Activated CD4-positive, alpha-beta T cell treated with anti-CD3 and anti-CD28 coated beads for 36 hours (primary cell): Measurements from ENCODE around the gene EFNA1. TPM values are rescaled to one million over a fixed set of nuclear protein-coding genes. Genes with fewer than 3 reads are reported as not detected.

Experiments
- ATAC-seq: fragments of 200-7000 bp; cut with Tn5 transposase; one replicate; pipeline ENCODE4 v1.10.0; 2021; ENCODE audit warnings: mild to moderate bottlenecking, moderate library complexity
- CTCF ChIA-PET: fragments of 350-600 bp; sonication (Branson Sonifier 250); formaldehyde crosslinking; loops from one replicate; lab custom pipeline; 2021; ENCODE audit warnings: antibody characterized with exemption; lab: Charles Lee
- POLR2A ChIA-PET: fragments of 350-600 bp; sonication (Branson Sonifier 250); formaldehyde crosslinking; loops from one replicate; lab custom pipeline; 2021; ENCODE audit warnings: antibody characterized with exemption, inconsistent platforms; lab: Charles Lee
- DNase-seq: peaks from one replicate; pipeline ENCODE4 v3.0.0-alpha.2; 2020
- H3K27ac Mint-ChIP-seq: one replicate; pipeline ENCODE4 v1.8.0; 2021; ENCODE audit warnings: mixed read lengths
- H3K27me3 Mint-ChIP-seq: one replicate; pipeline ENCODE4 v1.8.0; 2021; ENCODE audit warnings: mixed read lengths
- H3K36me3 Mint-ChIP-seq: one replicate; pipeline ENCODE4 v1.8.0; 2021; ENCODE audit warnings: low read depth, mixed read lengths
- H3K4me1 Mint-ChIP-seq: one replicate; pipeline ENCODE4 v1.8.0; 2021; ENCODE audit warnings: mixed read lengths
- H3K4me3 Mint-ChIP-seq: one replicate; pipeline ENCODE4 v1.8.0; 2021; ENCODE audit warnings: mild to moderate bottlenecking, moderate library complexity, mixed read lengths
- H3K9me3 Mint-ChIP-seq: one replicate; pipeline ENCODE4 v1.8.0; 2021; ENCODE audit warnings: low read depth, mixed read lengths
- intact Hi-C, 2 experiments: fragments of 100-400 bp; cut with DNase I in 1 of 2; cut with micrococcal nuclease in 1 of 2; formaldehyde crosslinking; loops; one replicate each; pipeline versions ENCODE4 v1.14.2 to v1.15.1; 2022 to 2024; cut with DNase I, micrococcal nuclease
- total RNA-seq, 2 experiments: library from RNA; stranded (reverse); gene quantifications; one replicate each; pipeline ENCODE4 v1.2.3, GENCODE V29; 2021

EFNA1 gene
- total RNA-seq, 2 experiments from 2014 or later, result 0.82 to 1.1 TPM

DNA sequence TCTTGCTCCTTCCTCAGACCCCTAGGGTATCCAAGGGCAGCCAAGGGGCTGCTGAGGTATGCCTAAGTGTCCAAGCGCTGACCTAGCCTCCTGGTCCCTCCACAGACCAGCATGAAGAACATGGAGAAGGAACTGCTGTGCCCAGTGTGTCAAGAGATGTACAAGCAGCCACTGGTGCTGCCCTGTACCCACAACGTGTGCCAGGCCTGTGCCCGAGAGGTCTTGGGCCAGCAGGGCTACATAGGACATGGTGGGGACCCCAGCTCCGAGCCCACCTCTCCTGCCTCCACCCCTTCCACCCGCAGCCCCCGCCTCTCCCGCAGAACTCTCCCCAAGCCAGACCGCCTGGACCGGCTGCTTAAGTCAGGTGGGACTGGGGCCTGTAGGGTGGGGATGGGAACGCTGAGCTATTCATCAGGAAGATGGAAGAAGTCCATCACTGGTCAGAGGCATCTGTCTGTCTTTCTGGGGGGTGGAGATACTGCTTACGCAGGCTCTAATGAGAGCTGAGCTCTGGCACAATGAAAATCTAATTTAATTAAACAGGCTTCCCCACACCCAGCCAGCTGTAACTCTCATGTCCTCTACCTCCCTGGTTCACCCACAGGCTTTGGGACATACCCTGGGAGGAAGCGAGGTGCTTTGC is 47.7 kb downstream of the EFNA1 start:
- peaks cover 49% of the 10 kb centered on the region for H3K4me1 Mint-ChIP-seq
- ChIA-PET POLR2A (interaction anchor here (0.6 to 1.7 kb wide), 5 partner anchors 18 to 324 kb away, joined by 3 to 6 read pairs (median 3); partner anchors contain the start of genes DPM3 and ENTREP3), CTCF (interaction anchor here (0.6 to 6.6 kb wide), 16 partner anchors 11 to 756 kb away, joined by 3 to 75 read pairs (median 4); partner anchors contain the start of genes EFNA3 and SLC50A1)
- no peak for DNase-seq
- intact Hi-C loops, result no loop called here
- H3K27me3 Mint-ChIP-seq, result no peaks in the 10 kb centered on the region
- no peaks in the 10 kb centered on the region for H3K9me3 Mint-ChIP-seq
- H3K36me3 Mint-ChIP-seq, result peaks cover 33% of the 10 kb centered on the region
- no peak for ATAC-seq
- peak overlapping the region; percentile 98 for H3K4me3 Mint-ChIP-seq
- H3K27ac Mint-ChIP-seq, result no peak overlapping the region

DNA sequence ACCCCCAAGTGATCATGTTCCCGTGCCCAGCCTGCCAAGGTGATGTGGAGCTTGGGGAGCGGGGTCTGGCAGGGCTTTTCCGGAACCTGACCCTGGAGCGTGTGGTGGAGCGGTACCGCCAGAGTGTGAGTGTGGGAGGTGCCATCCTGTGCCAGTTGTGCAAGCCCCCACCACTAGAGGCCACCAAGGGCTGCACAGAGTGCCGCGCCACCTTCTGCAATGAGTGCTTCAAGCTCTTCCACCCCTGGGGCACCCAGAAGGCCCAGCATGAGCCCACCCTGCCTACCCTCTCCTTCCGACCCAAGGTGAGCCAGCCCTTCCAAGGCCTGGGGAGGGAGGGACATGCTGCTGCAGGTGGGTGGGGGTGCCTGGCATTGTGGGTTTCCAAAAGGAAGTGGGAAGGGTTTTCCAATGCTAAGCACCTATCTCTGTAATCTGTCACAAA is 48.3 kb downstream of the EFNA1 start:
- peaks cover 32% of the 10 kb centered on the region for H3K36me3 Mint-ChIP-seq
- CTCF ChIA-PET, result interaction anchor here (0.6 to 6.6 kb wide), 12 partner anchors 13 to 165 kb away, joined by 3 to 75 read pairs (median 5); partner anchors contain the start of gene SLC50A1

DNA sequence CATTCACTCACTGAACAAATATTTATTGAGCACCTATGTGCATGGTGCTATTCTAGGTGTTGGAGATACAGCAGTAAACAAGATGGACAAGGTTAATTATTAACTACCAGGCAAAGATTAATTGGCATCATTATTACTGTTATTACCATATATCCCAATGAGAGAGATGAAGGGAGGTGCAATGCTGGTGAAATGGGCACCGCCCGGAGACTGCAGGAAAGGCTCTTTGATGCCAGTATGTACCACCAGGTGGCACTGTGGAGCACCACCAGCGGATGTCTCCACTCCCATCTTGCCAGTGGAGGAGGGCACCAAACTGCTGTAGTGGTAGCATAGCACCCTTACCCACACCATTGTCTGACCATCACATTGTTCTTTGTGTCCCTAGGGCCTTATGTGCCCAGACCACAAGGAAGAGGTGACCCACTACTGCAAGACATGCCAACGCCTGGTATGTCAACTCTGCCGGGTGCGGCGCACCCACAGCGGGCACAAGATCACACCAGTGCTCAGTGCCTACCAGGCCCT is 48.9 kb downstream of the EFNA1 start:
- ChIA-PET POLR2A (interaction anchor here (1.0 kb wide), 1 partner anchor 18 kb away, joined by 3 read pairs; no protein-coding TSS in a partner anchor), CTCF (interaction anchor here (0.6 to 6.6 kb wide), 8 partner anchors 9 to 210 kb away, joined by 3 to 75 read pairs (median 14); partner anchors contain the start of gene SLC50A1)
- ATAC-seq (peak; percentile 48), DNase-seq (peak; percentile 92)
- intact Hi-C loops, result loop anchor here (1.0 to 2.0 kb wide), 3 partner anchors 16 to 50 kb away; no protein-coding TSS in a partner anchor
- Mint-ChIP-seq H3K36me3 (peaks cover 32% of the 10 kb centered on the region), H3K27me3 (no peaks in the 10 kb centered on the region), H3K9me3 (no peaks in the 10 kb centered on the region), H3K4me3 (peak overlapping the region; percentile 98), H3K4me1 (peaks cover 45% of the 10 kb centered on the region), H3K27ac (peak overlapping the region; percentile 5)

More for the DNA sequence above, 48.3 kb downstream of the EFNA1 start:
- Mint-ChIP-seq H3K27ac (no peak overlapping the region), H3K4me3 (peak overlapping the region; percentile 98), H3K9me3 (no peaks in the 10 kb centered on the region), H3K27me3 (no peaks in the 10 kb centered on the region), H3K4me1 (peaks cover 48% of the 10 kb centered on the region)
- ATAC-seq (no peak), DNase-seq (peak; percentile 65)
- intact Hi-C loops, result loop anchor here (1.0 to 2.0 kb wide), 3 partner anchors 17 to 50 kb away; no protein-coding TSS in a partner anchor
- POLR2A ChIA-PET, result interaction anchor here (0.6 to 1.7 kb wide), 3 partner anchors 18 to 79 kb away, joined by 3 to 6 read pairs (median 3); partner anchors contain the start of gene ENTREP3

DNA sequence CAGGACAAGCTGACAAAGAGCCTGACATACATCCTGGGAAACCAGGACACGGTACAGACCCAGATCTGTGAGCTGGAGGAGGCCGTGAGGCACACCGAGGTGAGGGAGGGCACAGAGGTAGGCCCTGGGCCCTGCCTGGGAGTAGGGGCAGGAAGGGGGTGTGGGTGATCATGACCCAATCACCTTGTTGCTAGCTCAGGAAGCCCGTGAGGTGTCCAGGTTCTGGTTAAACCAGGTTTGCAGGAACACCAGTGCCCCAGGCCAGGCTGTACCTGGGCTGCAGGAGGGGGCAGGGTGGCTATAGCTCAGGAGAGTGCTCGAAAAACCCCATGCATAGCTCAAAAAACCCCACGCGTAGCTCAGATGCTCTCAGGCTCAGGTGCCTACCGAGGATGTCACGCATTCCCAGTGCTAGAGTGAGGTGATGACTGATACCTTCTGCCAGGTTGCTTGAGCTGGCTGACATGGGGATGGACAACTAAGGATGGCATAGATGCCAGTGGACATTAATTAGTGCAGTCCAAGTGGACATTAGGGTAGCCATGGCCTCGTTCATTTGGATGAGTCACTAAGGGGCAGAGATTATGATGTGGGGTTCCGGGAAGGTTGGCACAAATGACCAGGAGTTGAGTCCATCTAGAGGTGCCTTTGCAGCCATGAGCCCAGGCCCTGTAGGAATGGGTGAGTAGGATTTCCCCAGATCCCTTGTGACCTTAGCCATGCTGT is 49.7 kb downstream of the EFNA1 start:
- ATAC-seq, result no peak
- H3K27ac Mint-ChIP-seq, result no peak overlapping the region
- H3K27me3 Mint-ChIP-seq, result no peaks in the 10 kb centered on the region

DNA sequence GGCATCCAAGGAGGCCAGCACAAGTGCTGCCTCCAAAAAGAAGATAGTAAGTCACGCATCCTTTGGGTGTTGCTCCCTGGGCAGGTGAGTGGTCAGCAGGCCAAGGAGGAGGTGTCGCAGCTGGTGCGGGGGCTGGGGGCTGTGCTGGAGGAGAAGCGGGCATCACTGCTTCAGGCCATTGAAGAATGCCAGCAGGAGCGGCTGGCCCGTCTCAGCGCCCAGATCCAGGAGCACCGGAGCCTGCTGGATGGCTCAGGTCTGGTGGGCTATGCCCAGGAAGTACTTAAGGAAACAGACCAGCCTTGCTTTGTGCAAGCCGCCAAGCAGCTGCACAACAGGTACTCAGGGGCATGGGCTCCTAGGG is 50.2 kb downstream of the EFNA1 start:
- no peaks in the 10 kb centered on the region for H3K27me3 Mint-ChIP-seq
- peaks cover 37% of the 10 kb centered on the region for H3K4me1 Mint-ChIP-seq
- intact Hi-C loops, result loop anchor here in 1 of 2 experiments (2.0 kb wide), 1 partner anchor 15 kb away; no protein-coding TSS in a partner anchor
- ATAC-seq (no peak), DNase-seq (peak; percentile 3)
- POLR2A ChIA-PET, result interaction anchor here (1.2 kb wide), 1 partner anchor 17 kb away, joined by 3 read pairs; no protein-coding TSS in a partner anchor
- peaks cover 23% of the 10 kb centered on the region for H3K36me3 Mint-ChIP-seq
- H3K4me3 Mint-ChIP-seq, result no peak overlapping the region
- no peaks in the 10 kb centered on the region for H3K9me3 Mint-ChIP-seq
- H3K27ac Mint-ChIP-seq, result no peak overlapping the region
- CTCF ChIA-PET, result interaction anchor here (0.6 to 1.6 kb wide), 7 partner anchors 11 to 143 kb away, joined by 3 to 20 read pairs (median 4); partner anchors contain the start of gene RUSC1

More for the DNA sequence above, 49.7 kb downstream of the EFNA1 start:
- intact Hi-C loops, result loop anchor here in 1 of 2 experiments (2.0 kb wide), 1 partner anchor 15 kb away; no protein-coding TSS in a partner anchor
- ChIA-PET CTCF (interaction anchor here (0.7 to 6.6 kb wide), 7 partner anchors 10 to 210 kb away, joined by 3 to 72 read pairs (median 8); partner anchors contain the start of gene RUSC1), POLR2A (interaction anchor here (1.2 kb wide), 1 partner anchor 17 kb away, joined by 3 read pairs; no protein-coding TSS in a partner anchor)
- H3K36me3 Mint-ChIP-seq, result peaks cover 26% of the 10 kb centered on the region
- no peak overlapping the region for H3K4me3 Mint-ChIP-seq
- peak; percentile 2 for DNase-seq
- peaks cover 39% of the 10 kb centered on the region for H3K4me1 Mint-ChIP-seq
- H3K9me3 Mint-ChIP-seq, result no peaks in the 10 kb centered on the region

DNA sequence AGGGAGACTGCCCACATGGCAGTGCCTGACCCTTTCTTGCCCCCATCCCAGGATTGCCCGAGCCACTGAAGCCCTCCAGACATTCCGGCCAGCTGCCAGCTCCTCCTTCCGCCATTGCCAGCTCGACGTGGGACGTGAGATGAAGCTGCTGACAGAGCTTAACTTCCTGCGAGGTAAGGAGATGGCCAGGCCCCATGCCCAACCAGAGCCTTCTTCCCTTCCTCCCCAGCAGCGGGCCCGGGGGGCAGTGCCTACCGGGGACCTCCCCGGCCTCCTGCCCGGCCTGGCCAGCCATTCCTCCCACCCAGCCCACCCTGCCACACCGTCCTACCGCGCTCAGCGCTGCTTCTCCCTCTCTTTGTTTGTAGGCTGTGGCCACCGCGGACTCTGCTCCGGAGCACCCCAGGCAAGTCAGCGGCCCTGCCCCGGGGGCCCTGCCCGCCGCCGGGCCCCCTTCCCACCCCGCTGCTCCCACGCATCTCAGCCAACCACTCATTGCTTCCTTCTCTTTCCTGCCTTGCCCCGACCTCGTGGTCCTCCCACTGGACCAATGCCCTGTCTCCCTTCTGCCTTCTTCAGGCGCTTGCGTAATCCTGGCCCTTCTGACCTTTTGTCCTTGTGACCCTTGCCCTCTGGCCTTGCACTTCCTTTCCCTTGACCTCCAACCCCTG is 50.9 kb downstream of the EFNA1 start:
- peaks cover 21% of the 10 kb centered on the region for H3K36me3 Mint-ChIP-seq
- ChIA-PET POLR2A (no interaction called here), CTCF (interaction anchor here (0.6 to 2.0 kb wide), 7 partner anchors 11 to 142 kb away, joined by 3 to 20 read pairs (median 4); partner anchors contain the start of gene RUSC1)
- no peaks in the 10 kb centered on the region for H3K27me3 Mint-ChIP-seq
- intact Hi-C loops, result no loop called here
- H3K27ac Mint-ChIP-seq, result no peak overlapping the region
- no peaks in the 10 kb centered on the region for H3K9me3 Mint-ChIP-seq
- no peak overlapping the region for H3K4me3 Mint-ChIP-seq
- H3K4me1 Mint-ChIP-seq, result peaks cover 31% of the 10 kb centered on the region
- DNase-seq (peak; percentile 5), ATAC-seq (no peak)

DNA sequence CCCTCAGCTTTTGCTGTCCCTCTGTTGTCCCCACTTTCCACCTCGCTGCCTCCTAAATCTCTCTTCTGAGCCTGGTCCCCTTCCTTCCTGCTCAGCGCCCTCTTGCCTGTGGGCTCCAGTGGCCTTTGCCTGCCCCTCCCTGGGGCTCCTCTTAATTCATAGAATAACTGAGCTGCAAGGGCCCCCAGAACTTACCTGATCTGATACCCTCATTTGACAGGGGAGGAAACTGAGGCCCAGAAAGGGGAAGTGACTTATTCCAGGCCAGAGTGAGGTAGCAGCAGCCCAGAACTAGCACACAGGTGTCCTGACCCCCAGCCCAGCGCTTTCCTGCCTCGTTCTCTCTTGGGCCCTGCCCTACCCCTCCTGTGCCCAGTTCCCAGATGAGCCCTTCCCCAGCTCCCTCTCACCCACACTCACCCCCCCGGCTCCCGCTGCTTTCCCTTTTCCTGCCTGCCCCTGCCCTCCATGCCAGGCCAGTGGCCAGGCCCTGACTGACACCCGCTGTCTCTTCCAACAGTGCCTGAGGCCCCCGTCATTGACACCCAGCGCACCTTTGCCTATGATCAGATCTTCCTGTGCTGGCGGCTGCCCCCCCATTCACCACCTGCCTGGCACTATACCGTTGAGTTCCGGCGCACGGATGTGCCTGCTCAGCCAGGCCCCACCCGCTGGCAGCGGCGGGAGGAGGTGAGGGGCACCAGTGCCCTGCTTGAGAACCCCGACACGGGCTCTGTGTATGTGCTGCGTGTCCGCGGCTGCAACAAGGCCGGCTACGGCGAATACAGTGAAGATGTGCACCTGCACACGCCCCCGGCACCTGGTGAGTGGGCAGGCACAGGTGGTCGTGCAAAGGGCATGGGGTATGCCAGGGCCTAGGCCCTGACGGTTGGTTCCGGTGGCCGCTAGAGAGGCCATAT is 51.7 kb downstream of the EFNA1 start:
- no peak overlapping the region for H3K4me3 Mint-ChIP-seq
- no peaks in the 10 kb centered on the region for H3K9me3 Mint-ChIP-seq
- CTCF ChIA-PET, result interaction anchor here (0.8 to 2.0 kb wide), 3 partner anchors 13 to 71 kb away, joined by 3 to 7 read pairs (median 4); no protein-coding TSS in a partner anchor
- H3K27ac Mint-ChIP-seq, result no peak overlapping the region
- intact Hi-C loops, result no loop called here
- peaks cover 25% of the 10 kb centered on the region for H3K4me1 Mint-ChIP-seq
- POLR2A ChIA-PET, result no interaction called here
- ATAC-seq (no peak), DNase-seq (peak; percentile 4)
- peaks cover 21% of the 10 kb centered on the region for H3K36me3 Mint-ChIP-seq
- no peaks in the 10 kb centered on the region for H3K27me3 Mint-ChIP-seq

DNA sequence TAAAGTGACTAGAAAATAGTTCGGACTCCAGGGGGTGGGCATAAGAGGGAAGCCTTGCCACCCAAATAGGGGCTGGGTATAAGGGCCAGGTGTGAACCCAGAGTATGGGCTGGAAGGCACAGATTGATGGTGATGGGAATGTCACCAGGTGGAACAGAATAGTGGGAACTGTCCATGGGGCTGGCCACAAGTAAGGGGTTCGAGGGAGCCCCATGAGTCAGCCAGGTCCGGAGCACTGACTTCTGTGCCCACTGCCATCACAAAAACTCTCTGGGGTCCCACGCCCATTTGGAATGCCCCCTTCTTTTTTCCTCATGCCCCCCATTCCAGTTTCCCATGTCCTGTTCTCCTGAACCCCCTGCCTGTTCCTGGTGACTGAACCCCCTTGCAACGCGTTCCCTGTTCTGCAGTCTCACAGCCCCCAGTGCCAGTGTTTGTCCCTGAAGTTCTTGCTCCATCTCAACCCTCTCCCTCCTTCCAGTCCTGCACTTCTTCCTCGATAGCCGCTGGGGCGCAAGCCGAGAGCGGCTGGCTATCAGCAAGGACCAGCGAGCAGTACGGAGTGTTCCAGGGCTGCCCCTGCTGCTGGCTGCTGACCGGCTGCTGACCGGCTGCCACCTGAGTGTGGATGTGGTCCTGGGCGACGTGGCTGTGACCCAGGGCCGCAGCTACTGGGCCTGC is 53.8 kb downstream of the EFNA1 start:
- Mint-ChIP-seq H3K27ac (no peak overlapping the region), H3K4me1 (peaks cover 6% of the 10 kb centered on the region), H3K4me3 (no peak overlapping the region), H3K36me3 (peaks cover 21% of the 10 kb centered on the region), H3K9me3 (no peaks in the 10 kb centered on the region), H3K27me3 (no peaks in the 10 kb centered on the region)
- CTCF ChIA-PET, result no interaction called here
- ATAC-seq (no peak), DNase-seq (no peak)
- intact Hi-C loops, result no loop called here
- POLR2A ChIA-PET, result no interaction called here

DNA sequence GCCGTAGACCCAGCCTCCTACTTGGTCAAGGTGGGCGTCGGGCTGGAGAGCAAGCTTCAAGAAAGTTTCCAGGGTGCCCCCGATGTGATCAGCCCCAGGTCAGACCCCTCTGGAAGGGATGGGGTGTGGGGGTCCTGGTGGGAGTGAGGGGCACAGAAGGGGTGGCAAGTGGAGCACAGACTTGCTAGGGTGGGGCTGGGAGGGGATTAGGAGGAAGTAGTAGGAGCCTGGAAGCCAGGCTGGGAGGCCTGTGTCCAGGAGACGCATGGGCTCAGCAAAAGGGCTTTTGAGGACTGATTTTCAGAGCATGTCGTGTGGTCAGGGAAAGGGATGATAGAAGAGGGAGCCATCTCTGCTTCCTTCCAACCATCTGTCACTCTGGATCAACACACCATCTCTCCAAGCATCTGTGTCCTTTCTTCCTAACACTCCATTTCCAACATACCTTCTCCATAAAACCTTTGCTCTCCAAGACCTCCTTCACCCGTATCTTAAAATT is 54.4 kb downstream of the EFNA1 start:
- no peak overlapping the region for H3K27ac Mint-ChIP-seq
- no peaks in the 10 kb centered on the region for H3K9me3 Mint-ChIP-seq
- intact Hi-C loops, result no loop called here
- H3K4me1 Mint-ChIP-seq, result peaks cover under 1% of the 10 kb centered on the region
- ChIA-PET CTCF (no interaction called here), POLR2A (no interaction called here)
- ATAC-seq (no peak), DNase-seq (no peak)
- no peaks in the 10 kb centered on the region for H3K27me3 Mint-ChIP-seq
- peaks cover 16% of the 10 kb centered on the region for H3K36me3 Mint-ChIP-seq
- H3K4me3 Mint-ChIP-seq, result no peak overlapping the region
